Kidney (tissue), 14 donors: ENCODE measurements around the gene REC114. TPM values are rescaled to one million over a fixed set of nuclear protein-coding genes. Genes with fewer than 3 reads are reported as not detected.

ENCODE experiments used
- DNase-seq, 5 donors: peaks; one replicate each; pipeline ENCODE4 v3.0.0-alpha.2; 2013 to 2020
- FAIRE-seq: peaks from 2 replicates; lab custom pipeline; 2012; peaks lifted over from hg19 to GRCh38; lab: Jason Lieb, UNC
- H3K27ac ChIP-seq, 2 donors: one replicate each; pipeline ENCODE4 v1.7.0; 2013; ENCODE audit warnings: low read depth in 2 of 2, low read length in 2 of 2, inconsistent platforms in 1 of 2
- H3K27me3 ChIP-seq: one replicate; pipeline ENCODE4 v1.7.1; 2013; ENCODE audit warnings: low read length, inconsistent platforms; ENCODE audit not compliant: control insufficient read depth, insufficient read depth
- H3K36me3 ChIP-seq, 3 donors: one replicate each; pipeline versions ENCODE4 v1.7.0 to v1.7.1; 2013; ENCODE audit warnings: low read length in 3 of 3, control low read depth in 1 of 3, inconsistent platforms in 1 of 3; ENCODE audit not compliant: insufficient read depth in 3 of 3, control insufficient read depth in 2 of 3
- H3K4me1 ChIP-seq, 3 donors: one replicate each; pipeline versions ENCODE4 v1.7.0 to v1.7.1; 2013; ENCODE audit warnings: low read length in 3 of 3, inconsistent platforms in 1 of 3, low read depth in 1 of 3; ENCODE audit not compliant: control insufficient read depth in 2 of 3, insufficient read depth in 2 of 3
- H3K4me3 ChIP-seq, 3 donors: one replicate each; pipeline versions ENCODE4 v1.7.0 to v1.8.1; 2013; ENCODE audit warnings: low read length in 3 of 3, control low read depth in 1 of 3, inconsistent platforms in 1 of 3
- H3K9ac ChIP-seq, 3 donors: one replicate each; pipeline versions ENCODE4 v1.7.0 to v1.7.1; 2013; ENCODE audit warnings: low read length in 3 of 3, control low read depth in 1 of 3, inconsistent platforms in 1 of 3
- H3K9me3 ChIP-seq, 3 donors: one replicate each; pipeline versions ENCODE4 v1.7.0 to v1.7.1; 2013; ENCODE audit warnings: low read length in 3 of 3, control low read depth in 1 of 3, inconsistent platforms in 1 of 3; ENCODE audit not compliant: control insufficient read depth in 2 of 3, insufficient read depth in 1 of 3
- CTCF ChIP-seq: IDR thresholded peaks from 3 replicates; pipeline ENCODE4 v1.5.1; 2012; ENCODE audit warnings: mild to moderate bottlenecking, moderate library complexity, borderline replicate concordance; ENCODE audit not compliant: insufficient read depth; ENCODE audit errors: extremely low read depth
- intact Hi-C: fragments of 100-400 bp; cut with DNase I; formaldehyde crosslinking; loops from one replicate; pipeline ENCODE4 v1.11.1; 2022
- polyA plus RNA-seq: library from polyadenylated mRNA; stranded (reverse); fragments of 350-450 nt; fragmentation: Illumina TruSeq; extraction: RNeasy Lipid Tissue Mini Kit (QIAGEN cat#74804); gene quantifications from one replicate; pipeline ENCODE4 v1.2.3, GENCODE V29; 2014; ENCODE audit warnings: low read depth, low replicate concordance; ENCODE audit not compliant: insufficient read depth
- total RNA-seq: library from RNA; stranded (reverse); fragmentation: NEBNext Ultra II Directional; extraction: Animal tissue kit (Norgen Biotek cat#: 25700); gene quantifications from one replicate; pipeline ENCODE4 v1.2.1, GENCODE V29; 2021
- donor health status: control.
- donor health status: control.
- donor health status: control.
- donor health status: control.
- donor health status: control.
- donor health status: DM: yes; HTN: yes; CAD: no.
- donor health status: Normal renal cell carcinoma (clear cell type).

REC114 gene
- total and polyA plus RNA-seq, 2 donors from 2014 or later, result not detected

- Histone ChIP-seq H3K9ac (no peak overlapping the region), H3K36me3 (no peaks in the 10 kb centered on the region), H3K4me1 (no peaks in the 10 kb centered on the region), H3K27me3 (no peaks in the 10 kb centered on the region), H3K9me3 (no peaks in the 10 kb centered on the region), H3K27ac (no peak overlapping the region), H3K4me3 (no peak overlapping the region)
- intact Hi-C loops, result no loop called here
- no peak for DNase-seq
- no peak for FAIRE-seq
- no peak for TF ChIP-seq CTCF
These were observed 39.8 kb upstream of the REC114 start for GRCh38 chr15:73403171-73403570.

- Histone ChIP-seq H3K27me3 (no peaks in the 10 kb centered on the region), H3K9me3 (no peaks in the 10 kb centered on the region), H3K4me3 (no peak overlapping the region), H3K36me3 (no peaks in the 10 kb centered on the region), H3K27ac (no peak overlapping the region), H3K4me1 (no peaks in the 10 kb centered on the region), H3K9ac (no peak overlapping the region)
- TF ChIP-seq CTCF, result no peak
- no peak for DNase-seq
- no peak for FAIRE-seq
- intact Hi-C loops, result no loop called here
These were observed 28.1 kb upstream of the REC114 start for GRCh38 chr15:73414876-73415275.

GRCh38 chr15:73424506-73424905 is 18.5 kb upstream of the REC114 start:
- H3K4me3 ChIP-seq, result no peak overlapping the region
- TF ChIP-seq CTCF, result no peak
- DNase-seq (no peak), FAIRE-seq (no peak)
- intact Hi-C loops, result no loop called here
- no peak overlapping the region for H3K27ac ChIP-seq
- H3K9ac ChIP-seq, result no peak overlapping the region
- H3K4me1 ChIP-seq, result no peaks in the 10 kb centered on the region
- H3K36me3 ChIP-seq, result no peaks in the 10 kb centered on the region
- H3K27me3 ChIP-seq, result no peaks in the 10 kb centered on the region
- H3K9me3 ChIP-seq, result no peaks in the 10 kb centered on the region

GRCh38 chr15:73425510-73425909 is 17.5 kb upstream of the REC114 start:
- Histone ChIP-seq H3K4me3 (no peak overlapping the region), H3K9ac (no peak overlapping the region), H3K9me3 (no peaks in the 10 kb centered on the region), H3K27me3 (no peaks in the 10 kb centered on the region), H3K4me1 (no peaks in the 10 kb centered on the region), H3K36me3 (no peaks in the 10 kb centered on the region), H3K27ac (no peak overlapping the region)
- DNase-seq (no peak), FAIRE-seq (no peak)
- TF ChIP-seq CTCF, result no peak
- intact Hi-C loops, result no loop called here
